Hepatocyte (in vitro differentiated cells): Measurements from ENCODE around the gene C9.

Experiments used
- CTCF ChIP-seq: fragments of 200-600 bp; sonication (generic); IDR thresholded peaks from 2 replicates; pipeline ENCODE4 v1.5.1; 2016; ENCODE audit warnings: antibody characterized with exemption, mild to moderate bottlenecking; ENCODE audit not compliant: poor library complexity
- EZH2phosphoT487 ChIP-seq: fragments of 200-600 bp; sonication (generic); IDR thresholded peaks from one replicate; pipeline ENCODE4 v1.6.1; 2018; ENCODE audit warnings: antibody characterized with exemption, mild to moderate bottlenecking, low read depth, moderate library complexity; ENCODE audit not compliant: unreplicated experiment, severe bottlenecking

- TF ChIP-seq EZH2phosphoT487 (no peak), CTCF (no peak)
Observed at GRCh38 chr5:39412721-39413394, 48.6 kb upstream of the C9 start.
